ENCODE data around the gene SCNN1A.

- TF ChIP-seq CTCF (conservative IDR thresholded peaks at IDR 0.05) (no peak), EZH2 (IDR thresholded peaks at IDR 0.05; ENCODE audit: low read depth) (no peak)
Measured at GRCh38 chr12:6321905-6322304, 53.5 kb downstream of the SCNN1A start.

Data from PC-9 (cell line).